ENCODE data around the gene RPP40.

Gene RPP40

DNA sequence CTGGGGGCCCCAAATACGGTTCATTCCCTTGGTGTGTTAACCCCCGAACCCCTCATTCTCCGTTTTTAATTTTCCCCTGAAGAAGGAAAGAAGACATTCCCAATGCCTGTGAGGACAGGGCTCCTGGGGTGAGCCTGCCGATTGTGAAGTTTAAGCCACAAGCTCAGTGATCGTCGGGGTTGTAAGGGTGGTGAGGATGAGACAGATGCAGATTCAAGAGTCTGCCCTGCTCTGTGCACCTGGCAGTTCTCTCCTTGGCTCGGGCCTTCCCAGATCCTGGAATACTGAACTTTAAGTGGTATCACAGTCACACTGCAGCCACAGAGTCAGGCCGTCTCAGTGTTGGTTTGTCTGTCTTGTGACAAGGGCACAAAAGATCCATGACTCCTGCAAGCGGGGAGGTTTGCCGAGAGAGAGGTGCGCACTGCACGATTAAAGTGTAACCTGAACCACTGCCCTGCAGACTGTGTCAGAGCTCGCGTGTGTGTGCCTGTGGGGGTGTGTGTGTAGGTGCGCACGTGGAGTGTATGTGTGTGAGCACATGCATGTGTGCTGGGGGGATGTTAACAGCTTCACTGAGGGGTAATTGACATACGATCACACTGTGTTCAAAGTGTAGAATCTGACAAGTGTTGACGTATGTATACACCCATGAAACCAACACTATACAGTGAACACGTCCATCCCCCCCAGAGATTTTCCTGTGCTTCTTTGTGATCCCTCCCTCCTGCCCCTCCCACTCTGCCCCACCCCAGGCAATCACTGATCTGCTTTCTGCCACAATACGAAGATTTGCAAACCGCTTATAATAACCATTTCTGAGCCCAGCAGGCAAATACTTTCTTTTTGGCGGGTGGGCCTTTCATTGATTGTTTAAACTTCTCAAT is 38.9 kb downstream of the RPP40 start:
- TF ChIP-seq, protein P1, sequence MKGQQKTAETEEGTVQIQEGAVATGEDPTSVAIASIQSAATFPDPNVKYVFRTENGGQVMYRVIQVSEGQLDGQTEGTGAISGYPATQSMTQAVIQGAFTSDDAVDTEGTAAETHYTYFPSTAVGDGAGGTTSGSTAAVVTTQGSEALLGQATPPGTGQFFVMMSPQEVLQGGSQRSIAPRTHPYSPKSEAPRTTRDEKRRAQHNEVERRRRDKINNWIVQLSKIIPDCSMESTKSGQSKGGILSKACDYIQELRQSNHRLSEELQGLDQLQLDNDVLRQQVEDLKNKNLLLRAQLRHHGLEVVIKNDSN (IDR thresholded peaks at IDR 0.05), result no peak
- no peak for TF ChIP-seq TEAD4 (IDR thresholded peaks at IDR 0.05)
- TF ChIP-seq EP300 (IDR thresholded peaks at IDR 0.05; ENCODE audit: borderline replicate concordance), result no peak
- no peak for TF ChIP-seq NFIC (IDR thresholded peaks at IDR 0.05)
- no peak for TF ChIP-seq TCF12 (IDR thresholded peaks at IDR 0.05; ENCODE audit: low read depth)
- TF ChIP-seq CREB1 (IDR thresholded peaks at IDR 0.05; ENCODE audit: low read depth), result no peak
- no peak for TF ChIP-seq EGR1 (IDR thresholded peaks at IDR 0.05)
- no peak for TF ChIP-seq CEBPB (IDR thresholded peaks at IDR 0.05)
- TF ChIP-seq, protein P2, sequence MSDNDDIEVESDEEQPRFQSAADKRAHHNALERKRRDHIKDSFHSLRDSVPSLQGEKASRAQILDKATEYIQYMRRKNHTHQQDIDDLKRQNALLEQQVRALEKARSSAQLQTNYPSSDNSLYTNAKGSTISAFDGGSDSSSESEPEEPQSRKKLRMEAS (IDR thresholded peaks at IDR 0.05), result no peak
- TF ChIP-seq, protein P3, sequence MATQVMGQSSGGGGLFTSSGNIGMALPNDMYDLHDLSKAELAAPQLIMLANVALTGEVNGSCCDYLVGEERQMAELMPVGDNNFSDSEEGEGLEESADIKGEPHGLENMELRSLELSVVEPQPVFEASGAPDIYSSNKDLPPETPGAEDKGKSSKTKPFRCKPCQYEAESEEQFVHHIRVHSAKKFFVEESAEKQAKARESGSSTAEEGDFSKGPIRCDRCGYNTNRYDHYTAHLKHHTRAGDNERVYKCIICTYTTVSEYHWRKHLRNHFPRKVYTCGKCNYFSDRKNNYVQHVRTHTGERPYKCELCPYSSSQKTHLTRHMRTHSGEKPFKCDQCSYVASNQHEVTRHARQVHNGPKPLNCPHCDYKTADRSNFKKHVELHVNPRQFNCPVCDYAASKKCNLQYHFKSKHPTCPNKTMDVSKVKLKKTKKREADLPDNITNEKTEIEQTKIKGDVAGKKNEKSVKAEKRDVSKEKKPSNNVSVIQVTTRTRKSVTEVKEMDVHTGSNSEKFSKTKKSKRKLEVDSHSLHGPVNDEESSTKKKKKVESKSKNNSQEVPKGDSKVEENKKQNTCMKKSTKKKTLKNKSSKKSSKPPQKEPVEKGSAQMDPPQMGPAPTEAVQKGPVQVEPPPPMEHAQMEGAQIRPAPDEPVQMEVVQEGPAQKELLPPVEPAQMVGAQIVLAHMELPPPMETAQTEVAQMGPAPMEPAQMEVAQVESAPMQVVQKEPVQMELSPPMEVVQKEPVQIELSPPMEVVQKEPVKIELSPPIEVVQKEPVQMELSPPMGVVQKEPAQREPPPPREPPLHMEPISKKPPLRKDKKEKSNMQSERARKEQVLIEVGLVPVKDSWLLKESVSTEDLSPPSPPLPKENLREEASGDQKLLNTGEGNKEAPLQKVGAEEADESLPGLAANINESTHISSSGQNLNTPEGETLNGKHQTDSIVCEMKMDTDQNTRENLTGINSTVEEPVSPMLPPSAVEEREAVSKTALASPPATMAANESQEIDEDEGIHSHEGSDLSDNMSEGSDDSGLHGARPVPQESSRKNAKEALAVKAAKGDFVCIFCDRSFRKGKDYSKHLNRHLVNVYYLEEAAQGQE (IDR thresholded peaks at IDR 0.05; ENCODE audit: low read depth), result no peak

DNA sequence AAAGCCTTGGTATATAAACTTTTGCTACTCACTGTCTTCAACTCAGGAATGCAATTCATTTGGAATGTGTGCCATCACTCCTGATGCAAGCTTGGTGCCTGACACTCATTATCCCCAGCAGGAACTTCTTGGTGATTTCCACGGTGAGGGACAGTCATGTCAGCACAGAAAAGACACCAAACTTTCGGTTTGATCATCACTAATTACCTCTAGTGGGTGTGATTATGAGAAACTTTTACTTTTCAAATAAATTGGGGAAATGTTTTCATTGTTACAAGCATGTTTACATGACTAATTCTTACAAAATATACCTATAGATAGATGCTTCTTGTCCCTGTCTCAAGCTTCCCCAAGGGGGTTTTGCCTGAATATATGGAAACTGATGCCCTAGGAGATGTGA is 40.9 kb downstream of the RPP40 start:
- TF ChIP-seq FOXM1 (IDR thresholded peaks at IDR 0.05; ENCODE audit: borderline replicate concordance, low read depth), result no peak
- no peak for TF ChIP-seq CEBPB (IDR thresholded peaks at IDR 0.05)
- TF ChIP-seq, protein P2 (IDR thresholded peaks at IDR 0.05), result no peak
- TF ChIP-seq EP300 (IDR thresholded peaks at IDR 0.05; ENCODE audit: borderline replicate concordance), result no peak
- TF ChIP-seq RAD21 (IDR thresholded peaks at IDR 0.05; ENCODE audit: low read depth), result no peak
- no peak for TF ChIP-seq TEAD4 (IDR thresholded peaks at IDR 0.05)
- TF ChIP-seq TAF1 (IDR thresholded peaks at IDR 0.05; ENCODE audit: low read depth), result no peak

DNA sequence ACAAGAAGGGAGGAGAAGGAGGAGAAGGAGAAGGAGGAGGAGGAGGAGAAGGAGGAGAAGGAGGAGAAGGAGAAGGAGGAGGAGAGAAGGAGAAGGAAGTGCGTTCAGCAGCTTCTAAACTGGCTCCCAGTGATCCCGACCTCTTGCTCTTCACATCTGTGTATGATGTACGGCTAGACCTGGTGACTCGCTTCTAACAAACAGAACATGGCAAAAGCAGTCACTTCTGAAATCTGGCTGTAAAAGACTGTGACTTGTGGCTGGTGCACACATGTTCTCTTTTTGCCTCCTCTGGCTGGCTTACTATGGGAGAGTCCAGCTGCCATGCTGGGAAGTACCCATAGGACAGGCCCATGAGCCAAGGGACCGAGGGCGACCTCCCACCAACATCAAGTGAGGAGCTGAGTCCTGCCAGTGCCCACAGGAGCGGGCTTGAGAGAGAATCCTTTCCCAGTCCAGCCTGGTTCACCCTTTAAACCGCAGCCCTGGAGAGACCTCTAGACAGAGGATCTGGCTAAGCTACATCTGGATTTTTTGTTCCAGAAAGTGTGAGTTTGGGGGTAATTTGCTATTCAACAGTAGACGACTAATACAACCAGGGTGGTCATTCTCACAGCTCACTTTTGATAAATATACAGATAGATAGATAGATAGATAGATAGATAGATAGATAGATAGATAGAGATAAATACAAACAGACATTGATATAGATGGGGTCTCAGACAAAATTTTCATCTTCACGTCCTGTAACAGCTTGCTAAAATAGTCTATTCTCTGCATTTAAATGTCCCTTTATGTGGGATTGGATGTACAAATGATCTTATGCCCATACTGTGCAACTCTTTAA is 42.3 kb downstream of the RPP40 start:
- TF ChIP-seq EGR1 (IDR thresholded peaks at IDR 0.05) (no peak), TCF12 (IDR thresholded peaks at IDR 0.05; ENCODE audit: low read depth) (no peak), YY1 (IDR thresholded peaks at IDR 0.05; ENCODE audit: low read depth) (no peak), CREB1 (IDR thresholded peaks at IDR 0.05; ENCODE audit: low read depth) (no peak), CEBPB (IDR thresholded peaks at IDR 0.05) (no peak), FOXM1 (IDR thresholded peaks at IDR 0.05; ENCODE audit: borderline replicate concordance, low read depth) (no peak), NFIC (IDR thresholded peaks at IDR 0.05) (no peak), EP300 (IDR thresholded peaks at IDR 0.05; ENCODE audit: borderline replicate concordance) (no peak), TAF1 (IDR thresholded peaks at IDR 0.05; ENCODE audit: low read depth) (no peak), TEAD4 (IDR thresholded peaks at IDR 0.05) (no peak), RAD21 (IDR thresholded peaks at IDR 0.05; ENCODE audit: low read depth) (no peak), ZBTB7A (IDR thresholded peaks at IDR 0.05; ENCODE audit: low read depth) (no peak)
- TF ChIP-seq, protein P1 (IDR thresholded peaks at IDR 0.05), result no peak
- TF ChIP-seq, protein P3 (IDR thresholded peaks at IDR 0.05; ENCODE audit: low read depth), result no peak
- TF ChIP-seq, protein P2 (IDR thresholded peaks at IDR 0.05), result no peak

DNA sequence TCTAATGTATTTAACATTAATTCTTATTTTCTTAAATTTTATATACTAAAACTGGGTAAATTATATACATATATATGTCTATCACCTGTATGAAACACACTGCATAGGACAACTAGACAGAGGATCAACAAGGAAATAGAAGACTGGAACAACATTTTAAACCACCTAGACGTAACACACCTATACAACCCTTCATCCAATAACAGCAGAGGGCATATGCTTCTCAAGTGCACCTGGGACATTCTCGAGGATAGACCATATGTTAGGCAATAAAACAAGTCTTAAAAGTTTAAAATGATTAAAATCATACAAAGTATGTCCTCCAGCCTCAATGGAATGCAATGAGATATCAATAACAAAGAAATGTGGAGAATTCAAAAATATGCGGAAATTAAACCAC is 45.2 kb downstream of the RPP40 start:
- TF ChIP-seq, protein P1 (IDR thresholded peaks at IDR 0.05), result no peak
- TF ChIP-seq NFIC (IDR thresholded peaks at IDR 0.05) (no peak), TEAD4 (IDR thresholded peaks at IDR 0.05) (no peak)
- TF ChIP-seq, protein P3 (IDR thresholded peaks at IDR 0.05; ENCODE audit: low read depth), result no peak
- TF ChIP-seq, protein P2 (IDR thresholded peaks at IDR 0.05), result no peak

All from Ishikawa (cell line).